ENCODE measurements around the gene PODXL. TPM values are rescaled to one million over a fixed set of nuclear protein-coding genes. Genes with fewer than 3 reads are reported as not detected.

Gene PODXL
- total and polyA plus RNA-seq, 2 donors from 2014 or later: 114 to 150 TPM

- no peaks in the 10 kb centered on the region for H3K27me3 ChIP-seq (ENCODE audit: control insufficient read depth, insufficient read depth, low read length)
- no peak overlapping the region for H3K4me3 ChIP-seq (ENCODE audit: low read length in 3 of 3)
- TF ChIP-seq CTCF (IDR thresholded peaks at IDR 0.05; ENCODE audit: borderline replicate concordance, extremely low read depth, insufficient read depth): no peak
- DNase-seq: no peak
- peaks cover 0 to 2% (median 0%) of the 10 kb centered on the region in 3 donors for H3K4me1 ChIP-seq (ENCODE audit: control insufficient read depth in 2 of 3, insufficient read depth in 2 of 3, low read depth in 1 of 3, low read length in 3 of 3)
- peaks cover 0 to 2% (median 0%) of the 10 kb centered on the region in 3 donors for H3K36me3 ChIP-seq (ENCODE audit: control insufficient read depth in 2 of 3, insufficient read depth in 3 of 3, low read length in 3 of 3)
- H3K9ac ChIP-seq (ENCODE audit: low read length in 3 of 3): no peak overlapping the region
- H3K9me3 ChIP-seq (ENCODE audit: control insufficient read depth in 2 of 3, insufficient read depth in 1 of 3, low read length in 3 of 3): no peaks in the 10 kb centered on the region
- FAIRE-seq: no peak
- intact Hi-C loops (cut with DNase I): no loop called here
- no peak overlapping the region for H3K27ac ChIP-seq (ENCODE audit: low read depth in 2 of 2, low read length in 2 of 2)
Measured at GRCh38 chr7:131489196-131489595, 67.2 kb downstream of the PODXL start.

GRCh38 chr7:131488361-131488760 is 68.1 kb downstream of the PODXL start:
- no peak for TF ChIP-seq CTCF (IDR thresholded peaks at IDR 0.05; ENCODE audit: borderline replicate concordance, extremely low read depth, insufficient read depth)
- H3K4me1 ChIP-seq (ENCODE audit: control insufficient read depth in 2 of 3, insufficient read depth in 2 of 3, low read depth in 1 of 3, low read length in 3 of 3): no peaks in the 10 kb centered on the region
- DNase-seq (no peak), FAIRE-seq (no peak)
- intact Hi-C loops (cut with DNase I): no loop called here
- no peak overlapping the region for H3K4me3 ChIP-seq (ENCODE audit: low read length in 3 of 3)
- H3K36me3 ChIP-seq (ENCODE audit: control insufficient read depth in 2 of 3, insufficient read depth in 3 of 3, low read length in 3 of 3): peaks cover 0 to 2% (median 0%) of the 10 kb centered on the region in 3 donors
- H3K9ac ChIP-seq (ENCODE audit: low read length in 3 of 3): no peak overlapping the region
- no peaks in the 10 kb centered on the region for H3K9me3 ChIP-seq (ENCODE audit: control insufficient read depth in 2 of 3, insufficient read depth in 1 of 3, low read length in 3 of 3)
- no peaks in the 10 kb centered on the region for H3K27me3 ChIP-seq (ENCODE audit: control insufficient read depth, insufficient read depth, low read length)
- H3K27ac ChIP-seq (ENCODE audit: low read depth in 2 of 2, low read length in 2 of 2): no peak overlapping the region

- Histone ChIP-seq H3K9me3 (ENCODE audit: control insufficient read depth in 2 of 3, insufficient read depth in 1 of 3, low read length in 3 of 3) (no peaks in the 10 kb centered on the region), H3K27me3 (ENCODE audit: control insufficient read depth, insufficient read depth, low read length) (no peaks in the 10 kb centered on the region), H3K9ac (ENCODE audit: low read length in 3 of 3) (no peak overlapping the region), H3K4me1 (ENCODE audit: control insufficient read depth in 2 of 3, insufficient read depth in 2 of 3, low read depth in 1 of 3, low read length in 3 of 3) (no peaks in the 10 kb centered on the region), H3K36me3 (ENCODE audit: control insufficient read depth in 2 of 3, insufficient read depth in 3 of 3, low read length in 3 of 3) (peaks cover 0 to 4% (median 0%) of the 10 kb centered on the region in 3 donors), H3K27ac (ENCODE audit: low read depth in 2 of 2, low read length in 2 of 2) (no peak overlapping the region), H3K4me3 (ENCODE audit: low read length in 3 of 3) (no peak overlapping the region)
- DNase-seq (no peak), FAIRE-seq (no peak)
- intact Hi-C loops (cut with DNase I): no loop called here
- no peak for TF ChIP-seq CTCF (IDR thresholded peaks at IDR 0.05; ENCODE audit: borderline replicate concordance, extremely low read depth, insufficient read depth)
Measured at GRCh38 chr7:131487217-131487616, 69.2 kb downstream of the PODXL start.

- no peak overlapping the region for H3K4me3 ChIP-seq (ENCODE audit: low read length in 3 of 3)
- TF ChIP-seq CTCF (IDR thresholded peaks at IDR 0.05; ENCODE audit: borderline replicate concordance, extremely low read depth, insufficient read depth): no peak
- H3K36me3 ChIP-seq (ENCODE audit: control insufficient read depth in 2 of 3, insufficient read depth in 3 of 3, low read length in 3 of 3): peaks cover 0 to 4% (median 0%) of the 10 kb centered on the region in 3 donors
- H3K4me1 ChIP-seq (ENCODE audit: control insufficient read depth in 2 of 3, insufficient read depth in 2 of 3, low read depth in 1 of 3, low read length in 3 of 3): peaks cover 0 to 2% (median 0%) of the 10 kb centered on the region in 3 donors
- no peaks in the 10 kb centered on the region for H3K27me3 ChIP-seq (ENCODE audit: control insufficient read depth, insufficient read depth, low read length)
- DNase-seq (no peak), FAIRE-seq (no peak)
- intact Hi-C loops (cut with DNase I): no loop called here
- H3K9ac ChIP-seq (ENCODE audit: low read length in 3 of 3): no peak overlapping the region
- no peak overlapping the region for H3K27ac ChIP-seq (ENCODE audit: low read depth in 2 of 2, low read length in 2 of 2)
- no peaks in the 10 kb centered on the region for H3K9me3 ChIP-seq (ENCODE audit: control insufficient read depth in 2 of 3, insufficient read depth in 1 of 3, low read length in 3 of 3)
Measured at GRCh38 chr7:131486346-131486745, 70.1 kb downstream of the PODXL start.

All from kidney (tissue), 14 donors.